ENCODE results near the gene SORCS3.

The SORCS3 gene

GRCh38 chr10:104872691-104873090, 231.6 kb downstream of the SORCS3 start:
- no peak for FAIRE-seq

DNA sequence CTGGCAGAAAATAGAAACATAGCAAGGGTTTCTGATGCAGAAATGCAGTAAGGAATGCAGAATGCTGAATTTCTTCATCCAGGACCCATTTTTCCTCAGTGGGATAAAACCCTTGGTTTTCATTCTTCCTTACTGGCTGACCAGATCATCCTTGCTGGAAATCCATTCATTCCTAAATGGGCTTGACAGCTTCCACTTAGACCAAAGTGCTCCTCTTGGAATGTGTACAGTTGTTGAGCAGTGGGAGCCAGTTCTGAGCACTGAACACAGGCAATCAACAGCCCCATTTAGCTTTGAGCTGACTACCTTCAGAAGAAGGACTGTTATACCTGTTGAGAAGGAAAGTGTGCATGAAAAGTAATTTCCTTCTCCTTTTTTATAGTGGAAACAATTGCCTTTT, 232.1 kb downstream of the SORCS3 start:
- FAIRE-seq: no peak

- no peak for FAIRE-seq
Measured at GRCh38 chr10:104875561-104875960, 234.5 kb downstream of the SORCS3 start.

DNA sequence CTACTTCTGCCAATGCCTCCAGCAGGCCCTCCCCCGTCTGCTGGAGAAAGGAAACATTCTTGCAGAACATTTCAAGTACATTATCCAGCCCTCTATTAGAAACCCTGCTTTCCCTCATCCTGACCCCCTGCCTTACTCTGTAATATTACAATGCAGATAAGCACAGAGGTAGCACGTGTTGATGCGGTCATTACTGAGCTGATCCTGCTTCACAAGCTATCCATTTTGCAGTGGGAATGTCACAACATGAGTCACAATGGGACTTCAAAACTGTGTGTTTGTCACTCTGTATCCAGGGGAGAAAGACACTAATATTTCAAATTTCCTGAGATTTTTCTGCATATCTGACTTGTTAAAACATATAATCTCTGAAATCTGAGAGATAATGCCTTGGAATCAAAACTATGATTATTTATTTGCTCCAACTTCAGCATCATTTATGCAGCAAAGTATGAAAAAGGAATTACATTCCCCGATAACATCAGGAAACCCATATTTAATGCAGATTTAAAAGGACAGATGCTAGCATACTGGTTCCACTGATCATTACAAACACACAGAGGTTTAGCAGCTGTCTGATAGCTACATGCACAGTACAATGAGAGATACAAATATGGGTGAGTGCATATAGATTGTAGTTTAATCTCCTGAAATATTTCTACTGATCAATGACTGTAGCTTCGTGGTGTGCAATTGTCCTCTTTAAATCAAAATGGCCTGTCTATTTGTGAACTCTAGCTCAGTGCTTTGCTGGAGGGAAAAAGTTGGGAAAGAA, 239.7 kb downstream of the SORCS3 start:
- FAIRE-seq: no peak

DNA sequence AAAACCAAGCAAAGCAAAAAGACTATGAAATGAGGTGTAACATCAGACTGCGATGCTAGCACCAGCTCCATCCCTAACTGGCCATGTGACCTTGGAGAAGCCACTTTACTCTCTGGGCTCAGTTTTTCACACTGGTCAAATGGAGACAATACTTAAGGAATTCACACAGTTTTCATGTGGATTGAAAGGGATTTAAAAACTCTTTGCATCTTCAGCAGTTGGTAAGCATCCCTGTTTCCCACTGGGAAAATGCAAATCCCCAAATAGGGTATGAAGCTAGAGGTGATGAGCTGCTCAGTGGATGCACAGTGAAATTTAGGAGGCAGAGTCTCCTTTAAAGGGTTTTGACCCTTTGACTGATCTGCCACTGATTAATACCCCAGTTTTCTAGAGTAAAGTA, 240.7 kb downstream of the SORCS3 start:
- no peak for FAIRE-seq

DNA sequence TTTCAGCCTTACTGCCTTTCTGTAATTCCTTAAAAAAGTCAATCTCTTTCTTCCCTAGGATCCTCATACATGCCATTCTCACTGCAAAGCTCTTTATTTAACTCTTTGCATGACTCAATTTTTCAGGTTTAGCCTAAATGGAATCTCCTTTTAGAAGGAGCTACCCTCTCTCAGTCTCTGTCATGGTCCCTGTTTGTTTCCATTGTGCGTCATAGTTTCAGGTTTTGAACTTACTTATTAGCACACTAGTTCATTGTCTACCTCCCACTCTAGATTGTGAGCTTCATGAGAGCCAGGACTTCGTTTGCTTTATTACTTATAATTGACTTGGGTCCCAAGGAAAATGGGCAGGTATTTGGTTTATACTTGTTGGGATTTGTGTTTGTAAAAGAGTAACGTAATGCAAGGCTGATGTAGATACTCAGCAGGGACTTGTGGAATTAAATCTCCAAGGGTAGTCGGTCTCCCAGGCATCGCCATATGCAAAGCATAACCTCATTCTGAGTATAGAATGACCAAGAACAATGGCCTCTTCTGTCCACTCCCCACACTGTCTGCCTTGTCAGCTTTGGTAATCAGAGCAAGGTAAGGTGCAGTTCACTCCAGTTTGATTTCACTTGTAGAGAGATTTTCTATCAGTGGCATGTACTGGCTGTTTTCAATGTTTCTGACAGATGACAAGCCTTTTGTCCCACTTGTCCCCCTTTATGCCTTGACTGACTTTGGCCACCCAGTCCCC, 252.0 kb downstream of the SORCS3 start:
- FAIRE-seq: no peak

GRCh38 chr10:104893701-104894100, 252.6 kb downstream of the SORCS3 start:
- FAIRE-seq: no peak

DNA sequence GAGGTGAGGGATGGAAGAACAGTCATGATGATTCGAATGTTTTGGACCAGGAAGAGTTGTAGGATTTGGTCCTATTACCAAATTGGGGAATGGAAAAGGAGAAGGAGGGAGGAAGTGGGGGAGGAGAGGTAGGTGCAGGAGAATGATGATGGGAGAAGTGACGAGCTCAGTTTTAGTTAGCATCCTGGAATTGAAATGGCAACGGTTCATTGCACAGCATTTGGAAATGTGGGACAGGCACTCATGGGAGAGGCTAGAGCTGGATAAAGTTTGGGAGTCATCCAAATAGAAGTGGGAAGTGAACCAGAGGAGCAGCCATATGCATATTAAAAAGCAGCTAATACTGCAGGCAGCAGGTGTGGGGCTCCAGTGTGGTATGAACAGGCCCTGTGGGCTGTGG, 253.6 kb downstream of the SORCS3 start:
- FAIRE-seq: no peak

DNA sequence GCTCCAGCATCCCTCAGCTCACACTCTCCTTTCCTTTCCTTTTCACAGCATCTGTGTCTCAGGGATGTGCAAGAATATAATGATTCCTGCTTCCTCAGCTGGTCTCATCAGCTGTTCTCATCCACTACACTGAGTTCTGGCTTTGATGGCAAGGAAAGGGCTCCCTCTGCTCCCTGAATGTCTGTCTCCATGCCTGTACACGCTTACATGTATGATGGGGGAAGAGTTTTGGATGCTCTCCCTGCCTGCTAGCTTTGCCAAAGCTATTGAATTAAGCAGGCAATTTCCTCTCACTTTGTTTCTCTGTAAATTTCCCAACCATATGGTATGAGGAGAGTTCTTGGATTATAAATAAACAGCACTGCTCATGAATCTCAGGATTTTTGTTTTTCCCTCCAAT, 254.5 kb downstream of the SORCS3 start:
- no peak for FAIRE-seq

GRCh38 chr10:104895981-104896380, 254.9 kb downstream of the SORCS3 start:
- FAIRE-seq: no peak

- no peak for FAIRE-seq
Measured at GRCh38 chr10:104897696-104898095, 256.6 kb downstream of the SORCS3 start.

- no peak for FAIRE-seq
Measured at GRCh38 chr10:104899779-104900178, 258.7 kb downstream of the SORCS3 start.

DNA sequence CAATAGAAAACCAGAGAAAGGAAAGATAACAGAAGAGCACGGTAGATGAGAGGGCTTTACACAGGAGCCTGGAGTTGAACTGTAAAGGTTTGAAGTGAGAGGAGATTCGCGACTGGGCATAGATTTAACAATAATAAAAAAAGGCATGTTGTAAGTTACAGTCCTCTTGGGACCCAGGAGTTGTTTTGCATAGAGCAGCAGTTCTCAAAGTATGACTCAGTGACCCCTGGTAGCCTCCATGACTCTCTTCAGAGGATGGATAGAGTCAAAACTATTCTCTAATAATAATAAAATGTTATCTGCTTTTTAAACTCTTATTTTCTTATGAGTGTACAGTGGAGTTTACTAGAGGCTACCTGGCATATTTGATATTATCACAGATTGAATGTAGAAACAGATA, 262.3 kb downstream of the SORCS3 start:
- FAIRE-seq: no peak

- no peak for FAIRE-seq
Measured at GRCh38 chr10:104904753-104905323, 263.7 kb downstream of the SORCS3 start.

- no peak for FAIRE-seq
Measured at GRCh38 chr10:104906112-104906511, 265.0 kb downstream of the SORCS3 start.

DNA sequence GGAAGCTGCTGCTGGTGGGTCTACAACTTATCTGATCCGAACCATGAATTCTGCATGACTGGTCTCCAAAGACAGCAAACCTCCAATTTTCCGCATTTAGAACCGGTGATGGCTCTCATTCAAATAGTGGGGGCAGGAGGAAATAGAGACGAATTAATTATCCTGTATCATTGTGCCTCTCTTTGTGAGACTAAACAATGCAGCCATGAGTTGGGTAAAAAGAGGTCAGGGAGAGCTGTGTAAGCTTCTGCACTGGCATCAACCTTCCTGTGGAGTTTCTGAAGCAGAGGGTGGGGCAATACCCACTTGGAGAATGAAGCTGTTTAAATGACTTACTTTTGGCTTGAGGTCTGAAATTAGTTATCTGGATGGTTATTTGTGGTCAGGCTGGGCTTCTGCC, 266.4 kb downstream of the SORCS3 start:
- no peak for FAIRE-seq

DNA sequence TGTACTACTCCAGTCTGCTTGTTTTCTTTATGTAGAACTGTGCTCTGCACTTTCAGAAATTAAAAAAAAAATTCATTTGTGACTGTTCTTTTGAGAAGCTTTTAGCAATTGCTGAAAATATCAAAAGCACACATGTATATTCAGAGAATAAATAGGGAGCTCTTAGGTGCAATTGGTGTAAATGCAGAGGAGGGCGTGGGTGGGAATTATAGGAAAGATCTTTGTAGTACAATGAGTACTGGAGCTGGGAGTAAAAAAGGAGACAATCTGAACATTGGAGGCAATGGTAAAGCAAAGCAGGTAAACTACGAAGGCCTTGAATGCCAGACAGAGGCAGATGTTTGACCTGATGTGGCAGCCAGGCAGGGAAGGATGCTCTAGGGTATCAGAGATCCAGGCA, 267.5 kb downstream of the SORCS3 start:
- no peak for FAIRE-seq

DNA sequence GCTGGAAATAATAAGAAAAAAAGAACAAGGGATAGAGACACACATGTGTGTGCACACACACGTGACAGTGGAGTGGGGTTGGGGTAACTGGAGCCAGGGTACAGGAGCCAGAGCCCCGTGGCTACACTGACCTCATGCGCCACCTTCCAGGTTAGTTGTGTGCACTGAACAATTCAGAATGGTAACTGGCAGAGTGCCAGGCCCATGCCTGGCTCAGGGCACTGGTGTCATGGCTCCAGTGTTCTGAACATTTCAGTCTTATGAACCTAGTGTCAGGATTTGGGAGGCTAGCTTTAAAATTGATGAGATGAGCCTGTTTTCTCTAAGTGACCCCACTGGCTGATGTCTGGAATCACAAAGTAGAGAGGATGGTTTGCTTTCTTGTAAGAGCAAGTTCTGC, 269.6 kb downstream of the SORCS3 start:
- FAIRE-seq: no peak

- no peak for FAIRE-seq
Measured at GRCh38 chr10:104913390-104913789, 272.3 kb downstream of the SORCS3 start.

DNA sequence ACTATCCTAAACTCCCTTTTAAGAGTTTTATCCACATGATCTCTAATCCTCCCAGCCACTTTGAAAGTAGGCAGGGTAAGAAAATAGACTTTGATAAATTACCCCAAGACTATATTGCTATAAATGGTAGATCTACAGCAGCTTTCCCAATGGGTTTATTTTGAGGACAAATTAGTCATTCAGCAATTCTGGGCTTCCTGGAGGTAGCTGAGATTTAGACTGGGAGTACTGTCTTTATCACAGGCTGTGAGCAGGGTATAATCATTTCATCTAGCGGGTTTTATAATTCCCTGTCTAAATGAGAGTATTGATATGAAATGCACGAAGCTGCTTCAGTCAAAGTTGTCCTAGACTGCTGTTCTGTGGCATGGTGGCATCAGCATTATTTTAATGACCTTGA, 279.4 kb downstream of the SORCS3 start:
- FAIRE-seq: no peak

DNA sequence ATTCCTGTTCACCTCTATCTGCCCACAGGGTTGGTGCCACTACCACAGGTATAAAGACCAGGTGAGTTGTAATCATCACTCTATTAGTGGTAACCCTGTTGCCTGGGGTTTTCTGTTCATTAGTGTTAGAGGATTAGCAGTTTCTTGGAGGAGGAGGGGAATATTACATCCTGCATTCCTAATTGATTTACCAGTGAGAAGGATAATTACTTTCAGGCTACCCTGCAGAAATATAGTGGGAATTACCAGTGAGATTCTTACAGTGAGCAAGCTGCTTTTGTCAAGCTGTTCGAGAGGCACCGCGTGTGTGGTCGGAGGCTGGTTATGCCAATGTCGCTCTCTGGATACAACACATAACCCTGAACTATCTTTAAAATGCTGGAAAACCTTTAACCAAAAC, 280.7 kb downstream of the SORCS3 start:
- FAIRE-seq: no peak

DNA sequence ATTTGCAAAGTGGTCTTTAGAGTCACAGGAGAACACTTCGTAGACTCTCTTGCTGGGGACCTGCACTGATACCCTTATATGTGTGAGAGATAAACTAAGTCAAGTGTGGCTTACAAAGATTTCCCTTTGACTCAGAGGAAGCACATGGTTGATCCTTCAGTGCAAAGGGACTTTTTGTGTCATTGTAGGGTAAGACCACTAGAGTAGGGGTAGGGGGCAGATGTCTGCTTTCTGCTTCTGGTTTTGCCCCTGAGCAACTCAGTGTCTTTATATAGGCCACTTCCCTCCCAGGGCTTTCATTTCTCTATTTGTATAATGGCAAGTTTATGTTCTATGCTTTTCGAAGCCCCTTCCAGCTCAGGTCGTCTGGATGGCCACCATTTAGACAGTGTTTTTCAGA, 281.7 kb downstream of the SORCS3 start:
- no peak for FAIRE-seq

- FAIRE-seq: no peak
Measured at GRCh38 chr10:104923501-104923900, 282.4 kb downstream of the SORCS3 start.

DNA sequence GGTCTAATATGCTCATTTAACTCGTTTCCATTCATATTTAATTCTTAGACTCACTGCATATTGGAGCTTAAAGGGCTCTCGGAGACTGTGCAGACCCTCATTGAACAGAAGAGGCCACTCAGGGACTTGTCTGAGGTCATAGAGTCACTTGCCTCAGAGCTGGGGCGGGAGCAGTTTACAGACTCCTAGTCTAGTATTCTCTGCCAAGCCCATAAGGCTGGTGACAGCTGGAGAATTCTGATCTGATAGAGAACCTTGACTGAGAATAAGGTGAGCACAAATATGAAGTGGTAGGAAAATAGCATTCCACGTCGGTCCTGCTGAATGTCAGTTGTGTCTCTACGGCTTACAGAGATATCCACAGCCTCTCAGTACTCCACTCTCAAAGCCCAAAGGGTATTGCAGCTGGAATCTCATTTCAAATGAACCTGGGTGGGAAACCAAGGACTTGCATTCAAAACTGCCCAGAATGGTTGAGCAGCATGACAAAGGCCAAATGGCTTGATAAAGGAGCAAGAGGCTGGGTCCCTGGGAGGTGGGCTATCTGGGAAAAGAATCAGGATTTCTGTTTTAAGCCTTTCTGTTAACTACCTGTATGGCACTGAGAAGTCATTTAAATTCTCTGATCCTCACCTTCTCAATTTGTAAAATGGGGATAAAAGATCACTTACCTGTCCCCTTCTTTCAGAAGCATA, 283.2 kb downstream of the SORCS3 start:
- no peak for FAIRE-seq

Measured in islet of Langerhans (tissue), 1 donor.